ENCODE data around the gene CSDE1. TPM values are rescaled to one million over a fixed set of nuclear protein-coding genes. Genes with fewer than 3 reads are reported as not detected.
A peak's percentile ranks its signal among the peaks of the same experiment; 100 is the strongest.

Gene CSDE1
- total RNA-seq, 1 experiment from 2014 or later, result 595 TPM

GRCh38 chr1:114756009-114756892 is 1.5 kb downstream of the CSDE1 start:
- ChIA-PET POLR2A (interaction anchor here (0.7 to 1.7 kb wide), 3 partner anchors 24 to 40 kb away, joined by 3 to 5 read pairs (median 3); partner anchors contain the start of genes NRAS and SIKE1), CTCF (no interaction called here)
- H3K27ac Mint-ChIP-seq, result peak overlapping the region; percentile 100
- no peaks in the 10 kb centered on the region for H3K27me3 Mint-ChIP-seq (ENCODE audit: low read depth)
- no peak for ATAC-seq
- no peak for DNase-seq (ENCODE audit: low spot score)
- peak overlapping the region; percentile 99 for H3K4me3 Mint-ChIP-seq
- H3K36me3 Mint-ChIP-seq, result peaks cover 15% of the 10 kb centered on the region
- H3K4me1 Mint-ChIP-seq, result peaks cover 61% of the 10 kb centered on the region
- H3K9me3 Mint-ChIP-seq, result peaks cover 9% of the 10 kb centered on the region
- TF ChIP-seq NFE2L1 (CRISPR knock-in tag; IDR thresholded peaks at IDR 0.05) (no peak), E2F1 (CRISPR knock-in tag; IDR thresholded peaks at IDR 0.05) (no peak), ZNF512 (CRISPR knock-in tag; IDR thresholded peaks at IDR 0.05; ENCODE audit: borderline replicate concordance) (no peak), CDX4 (CRISPR knock-in tag; IDR thresholded peaks at IDR 0.05; ENCODE audit: borderline replicate concordance) (no peak), IRF1 (CRISPR knock-in tag; IDR thresholded peaks at IDR 0.05) (no peak), JUN (CRISPR knock-in tag; IDR thresholded peaks at IDR 0.05) (no peak), ZNF138 (CRISPR knock-in tag; conservative IDR thresholded peaks at IDR 0.05) (no peak), ZNF532 (CRISPR knock-in tag; IDR thresholded peaks at IDR 0.05; ENCODE audit: borderline replicate concordance) (no peak), USF2 (CRISPR knock-in tag; IDR thresholded peaks at IDR 0.05) (no peak), FOXP1 (CRISPR knock-in tag; IDR thresholded peaks at IDR 0.05; ENCODE audit: borderline replicate concordance) (no peak), SMAD3 (CRISPR knock-in tag; IDR thresholded peaks at IDR 0.05; ENCODE audit: borderline replicate concordance) (no peak), EMX1 (CRISPR knock-in tag; IDR thresholded peaks at IDR 0.05) (no peak)

Data from WTC11 (cell line).